Suprapubic skin (tissue), 4 donors: ENCODE measurements around the gene UNC5CL. TPM values are rescaled to one million over a fixed set of nuclear protein-coding genes. Genes with fewer than 3 reads are reported as not detected.

Experiments used
- DNase-seq, 2 donors: peaks; one replicate each; pipeline ENCODE4 v3.0.0-alpha.2; 2019; ENCODE audit warnings: low spot score in 2 of 2
- H3K27ac ChIP-seq: fragments of 200-600 bp; sonication (generic); one replicate; pipeline ENCODE4 v1.5.1; 2019
- H3K27me3 ChIP-seq: fragments of 200-600 bp; sonication (generic); one replicate; pipeline ENCODE4 v1.5.1; 2019
- H3K36me3 ChIP-seq: fragments of 200-600 bp; sonication (generic); one replicate; pipeline ENCODE4 v1.5.1; 2019
- H3K4me1 ChIP-seq: fragments of 200-600 bp; sonication (generic); one replicate; pipeline ENCODE4 v1.5.1; 2019
- H3K4me3 ChIP-seq: fragments of 200-600 bp; sonication (generic); one replicate; pipeline ENCODE4 v1.5.1; 2019; ENCODE audit warnings: mild to moderate bottlenecking
- H3K9me3 ChIP-seq: fragments of 200-600 bp; sonication (generic); one replicate; pipeline ENCODE4 v1.5.1; 2019
- CTCF ChIP-seq, 2 donors: fragments of 200-600 bp in 1 of 2; fragments of 450-650 bp in 1 of 2; sonication (generic) in 1 of 2; IDR thresholded peaks; one replicate each; pipeline ENCODE4 v1.5.1; 2016 to 2019; ENCODE audit warnings: antibody characterized with exemption in 2 of 2, mild to moderate bottlenecking in 1 of 2, moderate library complexity in 1 of 2
- EP300 ChIP-seq: sonication (generic); formaldehyde crosslinking; IDR thresholded peaks from one replicate; pipeline ENCODE4 v1.6.1; 2017; ENCODE audit warnings: antibody characterized with exemption
- POLR2A ChIP-seq, 2 donors: fragments of 450-650 bp; IDR thresholded peaks; one replicate each; pipeline ENCODE4 v1.6.1; 2017; ENCODE audit warnings: antibody characterized with exemption in 2 of 2, mild to moderate bottlenecking in 2 of 2, moderate library complexity in 2 of 2
- POLR2AphosphoS5 ChIP-seq, 3 donors: sonication (generic); formaldehyde crosslinking; IDR thresholded peaks; one replicate each; pipeline ENCODE4 v1.6.1; 2017; ENCODE audit warnings: antibody characterized with exemption in 3 of 3
- WGBS: methylation state at CpG from one replicate; pipeline ENCODE4 v1.1.5; 2018; 5-methylcytosine and 5-hydroxymethylcytosine counted together
- total RNA-seq, 4 donors: library from RNA; depleted of rRNA; stranded (reverse); fragments of >200 nt; gene quantifications; one replicate each; pipeline ENCODE4 v1.1.0, GENCODE V29; 2016

UNC5CL gene
- total RNA-seq, 4 donors from 2014 or later = 0.19 to 6.9 (median 1.4) TPM

GRCh38 chr6:41055149-41055548 lies 16.1 kb upstream of the UNC5CL start:
- H3K4me1 ChIP-seq = no peaks in the 10 kb centered on the region
- TF ChIP-seq EP300 (no peak), POLR2A (IDR thresholded peaks at IDR 0.05) (no peak), CTCF (IDR thresholded peaks at IDR 0.05) (no peak), POLR2AphosphoS5 (IDR thresholded peaks at IDR 0.05) (no peak)
- H3K36me3 ChIP-seq = no peaks in the 10 kb centered on the region
- no peak overlapping the region for H3K27ac ChIP-seq
- no peaks in the 10 kb centered on the region for H3K27me3 ChIP-seq
- no peak overlapping the region for H3K4me3 ChIP-seq
- DNase-seq = no peak
- 56% methylated on average over 3 of the region's 3 CpGs for WGBS
- H3K9me3 ChIP-seq = no peaks in the 10 kb centered on the region

GRCh38 chr6:41054511-41054910 lies 15.5 kb upstream of the UNC5CL start:
- no peak overlapping the region for H3K27ac ChIP-seq
- TF ChIP-seq POLR2AphosphoS5 (IDR thresholded peaks at IDR 0.05) (no peak), POLR2A (IDR thresholded peaks at IDR 0.05) (no peak), CTCF (IDR thresholded peaks at IDR 0.05) (no peak), EP300 (no peak)
- no peak for DNase-seq
- no peaks in the 10 kb centered on the region for H3K27me3 ChIP-seq
- 92% methylated on average over 3 of the region's 3 CpGs for WGBS
- no peak overlapping the region for H3K4me3 ChIP-seq
- H3K4me1 ChIP-seq = no peaks in the 10 kb centered on the region
- H3K9me3 ChIP-seq = no peaks in the 10 kb centered on the region
- no peaks in the 10 kb centered on the region for H3K36me3 ChIP-seq

GRCh38 chr6:41053041-41053440 lies 14.0 kb upstream of the UNC5CL start, which contains the start of gene APOBEC2:
APOBEC2 (plus strand) TSS chr6:41053202; CDS start chr6:41053348, 146 bp downstream.
- Histone ChIP-seq H3K9me3 (no peaks in the 10 kb centered on the region), H3K4me3 (no peak within 1 kb of the TSS), H3K27ac (no peak within 1 kb of the TSS), H3K36me3 (no peaks in the 10 kb centered on the region), H3K27me3 (no peaks in the 10 kb centered on the region), H3K4me1 (no peaks in the 10 kb centered on the region)
- DNase-seq = no peak
- 50% methylated on average over 2 of the region's 5 CpGs for WGBS
- no peak for TF ChIP-seq POLR2A (IDR thresholded peaks at IDR 0.05)
- no peak for TF ChIP-seq EP300
- TF ChIP-seq POLR2AphosphoS5 (IDR thresholded peaks at IDR 0.05) = no peak
- no peak for TF ChIP-seq CTCF (IDR thresholded peaks at IDR 0.05)

GRCh38 chr6:41051873-41052272 lies 12.9 kb upstream of the UNC5CL start:
- Histone ChIP-seq H3K4me1 (no peaks in the 10 kb centered on the region), H3K27ac (no peak overlapping the region), H3K4me3 (no peak overlapping the region), H3K27me3 (no peaks in the 10 kb centered on the region), H3K36me3 (no peaks in the 10 kb centered on the region), H3K9me3 (no peaks in the 10 kb centered on the region)
- 79% methylated on average over 5 of the region's 5 CpGs for WGBS
- no peak for DNase-seq
- TF ChIP-seq POLR2AphosphoS5 (IDR thresholded peaks at IDR 0.05) (no peak), EP300 (no peak), CTCF (IDR thresholded peaks at IDR 0.05) (no peak), POLR2A (IDR thresholded peaks at IDR 0.05) (no peak)

- TF ChIP-seq CTCF (IDR thresholded peaks at IDR 0.05) (no peak), EP300 (no peak), POLR2AphosphoS5 (IDR thresholded peaks at IDR 0.05) (no peak), POLR2A (IDR thresholded peaks at IDR 0.05) (no peak)
- no peak for DNase-seq
- Histone ChIP-seq H3K4me1 (no peaks in the 10 kb centered on the region), H3K27me3 (no peaks in the 10 kb centered on the region), H3K27ac (no peak overlapping the region), H3K4me3 (no peak overlapping the region), H3K36me3 (no peaks in the 10 kb centered on the region), H3K9me3 (no peaks in the 10 kb centered on the region)
- 82% methylated on average over 3 of the region's 3 CpGs for WGBS
Observed at GRCh38 chr6:41050536-41050935, 11.5 kb upstream of the UNC5CL start.
